ENCODE data around the gene INSYN2A. TPM values are rescaled to one million over a fixed set of nuclear protein-coding genes. Genes with fewer than 3 reads are reported as not detected.

INSYN2A gene
- total RNA-seq, 1 experiment from 2014 or later = not detected

DNA sequence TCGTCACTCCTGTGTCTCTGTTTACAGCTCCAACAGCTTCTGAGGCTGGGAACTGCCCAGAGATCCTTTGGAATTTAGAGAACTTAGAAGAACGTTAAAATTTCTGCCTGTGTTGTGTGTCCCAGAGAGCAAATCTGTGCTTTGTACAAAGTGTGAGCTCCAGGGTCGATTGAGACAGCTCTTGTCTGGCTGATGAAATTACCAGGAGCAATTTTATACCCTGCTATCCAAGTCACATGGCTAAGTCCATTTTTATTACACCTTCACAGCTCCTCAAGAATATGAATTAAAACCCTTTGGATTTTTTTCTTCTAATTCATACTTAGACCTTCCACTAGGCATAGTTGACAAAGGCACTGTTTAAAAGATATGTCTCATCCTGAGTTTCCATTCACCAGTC is 46.5 kb upstream of the INSYN2A start:
- no TSS peak for BruUV-seq (replicated peaks)

GRCh38 chr10:127236266-127236665 is 39.9 kb upstream of the INSYN2A start:
- Histone ChIP-seq H3K9me3 (ENCODE audit: low read depth, low read length, poor library complexity, severe bottlenecking) (no peaks in the 10 kb centered on the region), H3K36me3 (ENCODE audit: insufficient read depth, low read length, poor library complexity, severe bottlenecking) (no peaks in the 10 kb centered on the region), H3K4me1 (ENCODE audit: insufficient read depth, low read length, poor library complexity, severe bottlenecking) (no peaks in the 10 kb centered on the region), H3K4me3 (ENCODE audit: low read depth, low read length, poor library complexity, severe bottlenecking) (no peak overlapping the region), H3K27me3 (replicated peaks; ENCODE audit: insufficient read depth, low read depth, low read length, poor library complexity) (no peaks in the 10 kb centered on the region), H3K27ac (ENCODE audit: low read depth, low read length, poor library complexity, severe bottlenecking) (no peak overlapping the region)
- no peak for DNase-seq (ENCODE audit: low spot score)
- intact Hi-C loops (cut with micrococcal nuclease; ENCODE audit: unreplicated experiment) = no loop called here
- no TSS peak for BruUV-seq (replicated peaks)
- ChIA-PET CTCF (no interaction called here), POLR2A (ENCODE audit: low non-redundant PET) (no interaction called here)
- TF ChIP-seq EZH2 (IDR thresholded peaks at IDR 0.05; ENCODE audit: borderline replicate concordance, low read depth, low read length, poor library complexity, severe bottlenecking) = no peak
- TF ChIP-seq, protein P1, sequence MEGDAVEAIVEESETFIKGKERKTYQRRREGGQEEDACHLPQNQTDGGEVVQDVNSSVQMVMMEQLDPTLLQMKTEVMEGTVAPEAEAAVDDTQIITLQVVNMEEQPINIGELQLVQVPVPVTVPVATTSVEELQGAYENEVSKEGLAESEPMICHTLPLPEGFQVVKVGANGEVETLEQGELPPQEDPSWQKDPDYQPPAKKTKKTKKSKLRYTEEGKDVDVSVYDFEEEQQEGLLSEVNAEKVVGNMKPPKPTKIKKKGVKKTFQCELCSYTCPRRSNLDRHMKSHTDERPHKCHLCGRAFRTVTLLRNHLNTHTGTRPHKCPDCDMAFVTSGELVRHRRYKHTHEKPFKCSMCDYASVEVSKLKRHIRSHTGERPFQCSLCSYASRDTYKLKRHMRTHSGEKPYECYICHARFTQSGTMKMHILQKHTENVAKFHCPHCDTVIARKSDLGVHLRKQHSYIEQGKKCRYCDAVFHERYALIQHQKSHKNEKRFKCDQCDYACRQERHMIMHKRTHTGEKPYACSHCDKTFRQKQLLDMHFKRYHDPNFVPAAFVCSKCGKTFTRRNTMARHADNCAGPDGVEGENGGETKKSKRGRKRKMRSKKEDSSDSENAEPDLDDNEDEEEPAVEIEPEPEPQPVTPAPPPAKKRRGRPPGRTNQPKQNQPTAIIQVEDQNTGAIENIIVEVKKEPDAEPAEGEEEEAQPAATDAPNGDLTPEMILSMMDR (conservative IDR thresholded peaks at IDR 0.05; ENCODE audit: low read depth, low read length) = no peak

More for the DNA sequence above, 46.5 kb upstream of the INSYN2A start:
- H3K36me3 ChIP-seq (ENCODE audit: insufficient read depth, low read length, poor library complexity, severe bottlenecking) = no peaks in the 10 kb centered on the region
- POLR2A ChIA-PET (ENCODE audit: low non-redundant PET) = interaction anchor here (0.7 kb wide), 1 partner anchor 12 kb away, joined by 3 read pairs; no protein-coding TSS in a partner anchor
- H3K27ac ChIP-seq (ENCODE audit: low read depth, low read length, poor library complexity, severe bottlenecking) = no peak overlapping the region
- CTCF ChIA-PET = interaction anchor here (1.0 kb wide), 1 partner anchor 611 kb away, joined by 5 read pairs; no protein-coding TSS in a partner anchor
- intact Hi-C loops (cut with micrococcal nuclease; ENCODE audit: unreplicated experiment) = loop anchor here (2.0 kb wide), 1 partner anchor 334 kb away; no protein-coding TSS in a partner anchor
- no peak overlapping the region for H3K4me3 ChIP-seq (ENCODE audit: low read depth, low read length, poor library complexity, severe bottlenecking)
- no peak for DNase-seq (ENCODE audit: low spot score)
- TF ChIP-seq EZH2 (IDR thresholded peaks at IDR 0.05; ENCODE audit: borderline replicate concordance, low read depth, low read length, poor library complexity, severe bottlenecking) = no peak
- TF ChIP-seq, protein P1 (conservative IDR thresholded peaks at IDR 0.05; ENCODE audit: low read depth, low read length) = no peak
- H3K4me1 ChIP-seq (ENCODE audit: insufficient read depth, low read length, poor library complexity, severe bottlenecking) = no peaks in the 10 kb centered on the region
- no peaks in the 10 kb centered on the region for H3K27me3 ChIP-seq (replicated peaks; ENCODE audit: insufficient read depth, low read depth, low read length, poor library complexity)
- H3K9me3 ChIP-seq (ENCODE audit: low read depth, low read length, poor library complexity, severe bottlenecking) = no peaks in the 10 kb centered on the region

DNA sequence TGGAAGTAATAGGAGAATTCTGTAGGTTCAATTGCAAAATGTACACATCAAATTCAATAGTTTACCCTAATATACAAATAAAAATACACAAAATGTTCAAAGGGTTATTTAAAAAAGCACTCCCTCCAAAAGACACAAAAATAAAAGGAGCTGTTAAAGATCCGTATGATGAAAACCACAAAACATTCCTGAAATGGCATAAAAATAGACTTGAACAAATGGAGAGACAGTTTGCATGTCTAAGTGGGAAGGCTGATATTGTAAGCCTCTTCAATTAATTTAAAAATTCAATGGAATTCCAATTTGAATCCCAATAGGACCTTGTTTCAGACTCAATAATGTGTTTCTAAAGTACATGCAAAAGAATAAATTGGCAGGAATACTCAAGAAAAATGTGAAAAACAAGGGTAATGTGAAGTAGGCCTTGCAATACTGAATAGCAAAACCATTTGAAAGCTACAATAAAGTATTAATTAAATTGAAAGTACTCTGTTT is 38.0 kb upstream of the INSYN2A start:
- CTCF ChIA-PET = no interaction called here
- intact Hi-C loops (cut with micrococcal nuclease; ENCODE audit: unreplicated experiment) = no loop called here
- no peak for DNase-seq (ENCODE audit: low spot score)
- TF ChIP-seq, protein P1 (conservative IDR thresholded peaks at IDR 0.05; ENCODE audit: low read depth, low read length) = no peak
- TF ChIP-seq EZH2 (IDR thresholded peaks at IDR 0.05; ENCODE audit: borderline replicate concordance, low read depth, low read length, poor library complexity, severe bottlenecking) = no peak
- Histone ChIP-seq H3K4me3 (ENCODE audit: low read depth, low read length, poor library complexity, severe bottlenecking) (no peak overlapping the region), H3K27ac (ENCODE audit: low read depth, low read length, poor library complexity, severe bottlenecking) (no peak overlapping the region), H3K4me1 (ENCODE audit: insufficient read depth, low read length, poor library complexity, severe bottlenecking) (no peaks in the 10 kb centered on the region), H3K9me3 (ENCODE audit: low read depth, low read length, poor library complexity, severe bottlenecking) (no peaks in the 10 kb centered on the region), H3K36me3 (ENCODE audit: insufficient read depth, low read length, poor library complexity, severe bottlenecking) (no peaks in the 10 kb centered on the region), H3K27me3 (replicated peaks; ENCODE audit: insufficient read depth, low read depth, low read length, poor library complexity) (no peaks in the 10 kb centered on the region)
- no TSS peak for BruUV-seq (replicated peaks)
- POLR2A ChIA-PET (ENCODE audit: low non-redundant PET) = no interaction called here
